ENCODE data around the gene TCF4. TPM values are rescaled to one million over a fixed set of nuclear protein-coding genes. Genes with fewer than 3 reads are reported as not detected.

Gene TCF4
- total RNA-seq, 1 donor from 2014 or later, result 175 TPM

GRCh38 chr18:55404136-55404830 lies 183.7 kb downstream of the TCF4 start:
- Mint-ChIP-seq H3K27me3 (ENCODE audit: unreplicated experiment) (peaks cover 7% of the 10 kb centered on the region), H3K4me1 (ENCODE audit: unreplicated experiment) (peaks cover 66% of the 10 kb centered on the region), H3K36me3 (ENCODE audit: low read depth, unreplicated experiment) (no peaks in the 10 kb centered on the region), H3K27ac (ENCODE audit: unreplicated experiment) (no peak overlapping the region), H3K9me3 (ENCODE audit: unreplicated experiment) (no peaks in the 10 kb centered on the region), H3K4me3 (ENCODE audit: unreplicated experiment) (no peak overlapping the region)
- no peak for TF ChIP-seq CTCF (IDR thresholded peaks at IDR 0.05; ENCODE audit: unreplicated experiment)
- no peak for DNase-seq (ENCODE audit: low spot score)

GRCh38 chr18:55403421-55403949 lies 184.5 kb downstream of the TCF4 start:
- no peak for DNase-seq (ENCODE audit: low spot score)
- Mint-ChIP-seq H3K4me3 (ENCODE audit: unreplicated experiment) (no peak overlapping the region), H3K27ac (ENCODE audit: unreplicated experiment) (peak overlapping the region; percentile 93), H3K9me3 (ENCODE audit: unreplicated experiment) (no peaks in the 10 kb centered on the region), H3K27me3 (ENCODE audit: unreplicated experiment) (peaks cover 7% of the 10 kb centered on the region), H3K36me3 (ENCODE audit: low read depth, unreplicated experiment) (no peaks in the 10 kb centered on the region), H3K4me1 (ENCODE audit: unreplicated experiment) (peaks cover 70% of the 10 kb centered on the region)
- no peak for TF ChIP-seq CTCF (IDR thresholded peaks at IDR 0.05; ENCODE audit: unreplicated experiment)

GRCh38 chr18:55402731-55403405 lies 185.1 kb downstream of the TCF4 start:
- Mint-ChIP-seq H3K4me1 (ENCODE audit: unreplicated experiment) (peaks cover 76% of the 10 kb centered on the region), H3K36me3 (ENCODE audit: low read depth, unreplicated experiment) (no peaks in the 10 kb centered on the region), H3K27ac (ENCODE audit: unreplicated experiment) (peak overlapping the region; percentile 93), H3K4me3 (ENCODE audit: unreplicated experiment) (no peak overlapping the region), H3K27me3 (ENCODE audit: unreplicated experiment) (peaks cover 7% of the 10 kb centered on the region), H3K9me3 (ENCODE audit: unreplicated experiment) (no peaks in the 10 kb centered on the region)
- no peak for DNase-seq (ENCODE audit: low spot score)
- no peak for TF ChIP-seq CTCF (IDR thresholded peaks at IDR 0.05; ENCODE audit: unreplicated experiment)

GRCh38 chr18:55401638-55402191 lies 186.3 kb downstream of the TCF4 start:
- DNase-seq (ENCODE audit: low spot score), result peak; percentile 59
- H3K9me3 Mint-ChIP-seq (ENCODE audit: unreplicated experiment), result no peaks in the 10 kb centered on the region
- peak overlapping the region; percentile 95 for H3K27ac Mint-ChIP-seq (ENCODE audit: unreplicated experiment)
- peaks cover 7% of the 10 kb centered on the region for H3K27me3 Mint-ChIP-seq (ENCODE audit: unreplicated experiment)
- H3K4me1 Mint-ChIP-seq (ENCODE audit: unreplicated experiment), result peaks cover 78% of the 10 kb centered on the region
- no peaks in the 10 kb centered on the region for H3K36me3 Mint-ChIP-seq (ENCODE audit: low read depth, unreplicated experiment)
- H3K4me3 Mint-ChIP-seq (ENCODE audit: unreplicated experiment), result peak overlapping the region; percentile 28
- TF ChIP-seq CTCF (IDR thresholded peaks at IDR 0.05; ENCODE audit: unreplicated experiment), result no peak

Data from endothelial cell (in vitro differentiated cells).